K562 (cell line): Measurements from ENCODE around the gene ATAD5. TPM values are rescaled to one million over a fixed set of nuclear protein-coding genes. Genes with fewer than 3 reads are reported as not detected.

ENCODE experiments used
- ELK3 ChIP-seq: fragments of 450-650 bp; formaldehyde crosslinking; IDR thresholded peaks from 2 replicates; pipeline ENCODE4 v1.4.0; 2020; ENCODE audit warnings: mild to moderate bottlenecking
- FOXK2 ChIP-seq, 2 experiments: fragments of 450-650 bp; IDR thresholded peaks in 1 of 2; conservative IDR thresholded peaks in 1 of 2; 2 replicates each; pipeline ENCODE4 v1.6.1; 2016; ENCODE audit warnings: low read depth in 2 of 2, mild to moderate bottlenecking in 1 of 2
- MGA ChIP-seq: fragments of 450-650 bp; IDR thresholded peaks from 2 replicates; pipeline ENCODE4 v1.6.1; 2016; ENCODE audit warnings: mild to moderate bottlenecking, moderate library complexity
- SMAD3 ChIP-seq: fragments of 450-650 bp; formaldehyde crosslinking; conservative IDR thresholded peaks from 2 replicates; pipeline ENCODE4 v1.4.0; 2020; ENCODE audit warnings: mild to moderate bottlenecking
- SREBF1 ChIP-seq: fragments of 150-350 bp; IDR thresholded peaks from 2 replicates; pipeline ENCODE4 v1.6.1; 2014; ENCODE audit warnings: antibody characterized with exemption, low read depth, low read length, borderline replicate concordance
- TAF7 ChIP-seq: fragments of 450-650 bp; IDR thresholded peaks from 2 replicates; pipeline ENCODE4 v1.6.1; 2016; ENCODE audit warnings: missing genetic modification characterization, missing compliant biosample characterization
- TAL1 ChIP-seq: fragments of 450-650 bp; IDR thresholded peaks from 2 replicates; pipeline ENCODE4 v1.6.1; 2016; ENCODE audit warnings: mild to moderate bottlenecking
- ZNF224 ChIP-seq: sonication (generic); formaldehyde crosslinking; IDR thresholded peaks from 2 replicates; pipeline ENCODE4 v1.8.0; 2022; ENCODE audit warnings: mild to moderate bottlenecking, missing genetic modification reagents
- ZNF592 ChIP-seq: fragments of 450-650 bp; IDR thresholded peaks from 2 replicates; pipeline ENCODE4 v1.6.1; 2017; ENCODE audit warnings: antibody characterized with exemption, mild to moderate bottlenecking
- polyA plus RNA-seq, 8 experiments: library from polyadenylated mRNA; depleted of rRNA in 4 of 8; stranded (reverse) in 5 of 8; unstranded in 3 of 8; fragments of >200 nt; fragmentation: Nextera tagmentation in 2 of 8; fragmentation: Illumina TruSeq in 1 of 8; extraction: Ambion mirVana in 2 of 8; extraction: Trizol in 1 of 8; gene quantifications; 2 replicates each; pipeline versions ENCODE4 v1.2.1 to v1.2.3, GENCODE V29; 2011 to 2014; ENCODE audit warnings: inconsistent platforms in 1 of 8, missing spikeins in 1 of 8
- total RNA-seq, 7 experiments: library from RNA; depleted of rRNA in 6 of 7; stranded (reverse); fragments of >200 nt in 6 of 7; fragmentation: Illumina TruSeq in 2 of 7; extraction: Trizol in 2 of 7; gene quantifications; 2 replicates each; pipeline versions ENCODE4 v1.2.1 to v1.2.3, GENCODE V29; 2011 to 2021; ENCODE audit warnings: low replicate concordance in 1 of 7

The ATAD5 gene
- total and polyA plus RNA-seq, 9 of the 15 experiments (the other 6 are each of a cell fraction or from before 2014, with no cell fraction given) = 4.6 to 25.6 (median 19.5) TPM

- TF ChIP-seq MGA = no peak
- TF ChIP-seq ZNF592 = no peak
- TF ChIP-seq ELK3 (CRISPR knock-in tag) = no peak
- TF ChIP-seq SMAD3 (CRISPR knock-in tag) = no peak
- peak; percentile 91 for TF ChIP-seq TAF7 (tag)
- 0 out of 2 replicates have a peak, but pooled peaks have one; percentile 43 for TF ChIP-seq SREBF1
- peak; percentile 85 to 87 for TF ChIP-seq FOXK2 (conservative IDR thresholded peaks at IDR 0.05 in 1 of 2, IDR thresholded peaks at IDR 0.05 in 1 of 2; ENCODE audit: low read depth in 2 of 2)
- TF ChIP-seq TAL1 = peak; percentile 27; the same call in 1 of the 2 replicates
- no peak for TF ChIP-seq ZNF224 (CRISPR knock-in tag)
These were observed 74.5 kb downstream of the ATAD5 start, which contains the start of gene TEFM (continued) for GRCh38 chr17:30906101-30906911.
